ENCODE results near the gene CYFIP2.

CYFIP2 gene

GRCh38 chr5:157289164-157289819 is 23.4 kb downstream of the CYFIP2 start:
- DNase-seq, result no peak

GRCh38 chr5:157290156-157290980 is 24.4 kb downstream of the CYFIP2 start:
- DNase-seq, result no peak

- no peak for DNase-seq
These were observed 25.2 kb downstream of the CYFIP2 start for GRCh38 chr5:157290981-157291711.

- DNase-seq, result no peak
These were observed 26.7 kb downstream of the CYFIP2 start for GRCh38 chr5:157292599-157292998.

- no peak for DNase-seq
These were observed 28.6 kb downstream of the CYFIP2 start for GRCh38 chr5:157294407-157295091.

- DNase-seq, result no peak
These were observed 29.3 kb downstream of the CYFIP2 start for GRCh38 chr5:157295247-157295646.

GRCh38 chr5:157300564-157300963 is 34.6 kb downstream of the CYFIP2 start:
- no peak for DNase-seq

- DNase-seq, result no peak
These were observed 35.1 kb downstream of the CYFIP2 start for GRCh38 chr5:157301066-157301465.

- DNase-seq, result no peak
These were observed 37.1 kb downstream of the CYFIP2 start for GRCh38 chr5:157303023-157303422.

- no peak for DNase-seq
These were observed 37.9 kb downstream of the CYFIP2 start for GRCh38 chr5:157303667-157304327.

- DNase-seq, result no peak
These were observed 40.2 kb downstream of the CYFIP2 start for GRCh38 chr5:157306081-157306480.

- DNase-seq, result no peak
These were observed 41.0 kb downstream of the CYFIP2 start for GRCh38 chr5:157306692-157307471.

GRCh38 chr5:157308836-157309465 is 43.0 kb downstream of the CYFIP2 start:
- DNase-seq, result no peak

- no peak for DNase-seq
These were observed 43.9 kb downstream of the CYFIP2 start for GRCh38 chr5:157309796-157310195.

- DNase-seq, result no peak
These were observed 45.7 kb downstream of the CYFIP2 start for GRCh38 chr5:157311595-157311994.

- DNase-seq, result peak; percentile 74
These were observed 46.6 kb downstream of the CYFIP2 start for GRCh38 chr5:157312492-157312891.

GRCh38 chr5:157322581-157322980 is 56.7 kb downstream of the CYFIP2 start:
- DNase-seq, result no peak

- DNase-seq, result no peak
These were observed 57.3 kb downstream of the CYFIP2 start for GRCh38 chr5:157323107-157323706.

GRCh38 chr5:157324237-157324636 is 58.3 kb downstream of the CYFIP2 start:
- no peak for DNase-seq

- DNase-seq, result no peak
These were observed 60.6 kb downstream of the CYFIP2 start for GRCh38 chr5:157326440-157327005.
